ENCODE data around the gene PKDREJ. TPM values are rescaled to one million over a fixed set of nuclear protein-coding genes. Genes with fewer than 3 reads are reported as not detected.

PKDREJ gene
- total and polyA plus RNA-seq, 5 experiments from 2014 or later: not detected

- Mint-ChIP-seq H3K36me3 (peaks cover 0 to 7% (median 6%) of the 10 kb centered on the region in 3 donors), H3K4me1 (peaks cover 15 to 54% (median 33%) of the 10 kb centered on the region in 4 donors), H3K27ac (peak overlapping the region in 7 of 10 donors; percentile 45 to 98 (median 76))
These were observed 31.6 kb upstream of the PKDREJ start for GRCh38 chr22:46294784-46295183.

DNA sequence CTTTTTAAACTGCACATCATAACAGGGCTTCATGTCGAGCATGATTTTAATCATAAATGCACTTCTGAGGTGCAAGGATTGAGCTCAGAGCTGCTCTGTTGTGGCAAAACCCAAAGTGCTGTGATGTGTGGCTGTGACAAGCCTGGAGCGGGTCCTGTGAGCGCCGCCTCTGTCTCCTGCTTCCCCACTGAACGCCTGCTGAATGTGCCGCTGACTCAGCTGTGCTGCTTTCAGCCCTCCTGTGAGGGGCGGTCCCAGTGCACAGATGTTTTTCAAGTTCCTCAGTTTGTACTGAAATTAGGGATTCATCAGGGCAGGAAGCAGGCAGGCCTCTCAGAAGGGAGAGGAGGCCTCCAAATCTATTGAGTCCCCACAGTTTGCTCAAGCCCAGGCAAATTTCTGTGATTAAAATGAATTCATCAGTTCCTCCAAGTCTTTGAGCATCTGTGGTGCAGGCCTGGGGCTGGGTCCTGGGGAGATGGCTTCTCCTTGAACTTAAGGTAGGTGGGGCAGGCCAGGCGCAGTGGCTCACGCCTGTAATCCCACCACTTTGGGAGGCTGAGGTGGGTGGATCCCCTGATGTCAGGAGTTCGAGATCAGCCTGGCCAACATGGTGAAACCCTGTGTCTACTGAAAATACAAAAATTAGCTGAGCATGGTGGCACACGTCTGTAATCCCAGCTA lies 30.6 kb upstream of the PKDREJ start:
- POLR2A ChIA-PET: interaction anchor here (0.7 kb wide), 1 partner anchor 24 kb away, joined by 5 read pairs; no protein-coding TSS in a partner anchor
- Mint-ChIP-seq H3K36me3 (peaks cover 0 to 7% (median 6%) of the 10 kb centered on the region in 3 donors), H3K27ac (peak overlapping the region in 5 of 10 donors; percentile 40 to 79 (median 41)), H3K4me1 (peaks cover 15 to 59% (median 33%) of the 10 kb centered on the region in 4 donors), H3K4me3 (peak overlapping the region in 3 of 10 donors; percentile 6 to 41 (median 14)), H3K9me3 (no peaks in the 10 kb centered on the region), H3K27me3 (peaks cover 0 to 7% (median 3%) of the 10 kb centered on the region in 5 donors)
- no peak for ATAC-seq
- peak in 3 of 10 donors; percentile 19 to 47 (median 31) for DNase-seq

More at GRCh38 chr22:46294784-46295183, 31.6 kb upstream of the PKDREJ start:
- H3K27me3 Mint-ChIP-seq: peaks cover 0 to 16% (median 12%) of the 10 kb centered on the region in 5 donors
- POLR2A ChIA-PET: interaction anchor here (0.7 to 2.1 kb wide), 3 partner anchors 23 to 241 kb away, joined by 4 to 11 read pairs (median 5); partner anchors contain the start of gene CDPF1
- H3K9me3 Mint-ChIP-seq: no peaks in the 10 kb centered on the region
- ATAC-seq (no peak), DNase-seq (peak in 1 of 10 donors; percentile 31)
- peak overlapping the region in 9 of 10 donors; percentile 35 to 94 (median 89) for H3K4me3 Mint-ChIP-seq

- no peaks in the 10 kb centered on the region for H3K9me3 Mint-ChIP-seq
- no peak for DNase-seq
- H3K4me3 Mint-ChIP-seq: peak overlapping the region in 1 of 10 donors; percentile 37
- no peak for ATAC-seq
- no peaks in the 10 kb centered on the region for H3K27me3 Mint-ChIP-seq
- POLR2A ChIA-PET: no interaction called here
- H3K36me3 Mint-ChIP-seq: peaks cover 0 to 7% (median 6%) of the 10 kb centered on the region in 3 donors
- peaks cover 18 to 69% (median 41%) of the 10 kb centered on the region in 4 donors for H3K4me1 Mint-ChIP-seq
- H3K27ac Mint-ChIP-seq: peak overlapping the region in 3 of 10 donors; percentile 41 to 79 (median 74)
These were observed 29.6 kb upstream of the PKDREJ start for GRCh38 chr22:46292732-46293131.

- H3K9me3 Mint-ChIP-seq: no peaks in the 10 kb centered on the region
- DNase-seq: no peak
- peak overlapping the region in 1 of 10 donors; percentile 37 for H3K4me3 Mint-ChIP-seq
- POLR2A ChIA-PET: no interaction called here
- no peaks in the 10 kb centered on the region for H3K27me3 Mint-ChIP-seq
- peaks cover 0 to 8% (median 7%) of the 10 kb centered on the region in 3 donors for H3K36me3 Mint-ChIP-seq
- no peak for ATAC-seq
- H3K27ac Mint-ChIP-seq: peak overlapping the region in 2 of 10 donors; percentile 44 to 74
- H3K4me1 Mint-ChIP-seq: peaks cover 20 to 70% (median 40%) of the 10 kb centered on the region in 4 donors
These were observed 29.0 kb upstream of the PKDREJ start for GRCh38 chr22:46292173-46292572.

- peak overlapping the region in 3 of 10 donors; percentile 67 to 95 (median 94) for H3K27ac Mint-ChIP-seq
- H3K9me3 Mint-ChIP-seq: no peaks in the 10 kb centered on the region
- no peaks in the 10 kb centered on the region for H3K27me3 Mint-ChIP-seq
- peaks cover 0 to 13% (median 7%) of the 10 kb centered on the region in 3 donors for H3K36me3 Mint-ChIP-seq
- H3K4me1 Mint-ChIP-seq: peaks cover 14 to 67% (median 33%) of the 10 kb centered on the region in 4 donors
- peak overlapping the region in 1 of 10 donors; percentile 82 for H3K4me3 Mint-ChIP-seq
- DNase-seq: peak in 1 of 10 donors; percentile 8
- no peak for ATAC-seq
- POLR2A ChIA-PET: no interaction called here
These were observed 28.0 kb upstream of the PKDREJ start for GRCh38 chr22:46290843-46291785.

DNA sequence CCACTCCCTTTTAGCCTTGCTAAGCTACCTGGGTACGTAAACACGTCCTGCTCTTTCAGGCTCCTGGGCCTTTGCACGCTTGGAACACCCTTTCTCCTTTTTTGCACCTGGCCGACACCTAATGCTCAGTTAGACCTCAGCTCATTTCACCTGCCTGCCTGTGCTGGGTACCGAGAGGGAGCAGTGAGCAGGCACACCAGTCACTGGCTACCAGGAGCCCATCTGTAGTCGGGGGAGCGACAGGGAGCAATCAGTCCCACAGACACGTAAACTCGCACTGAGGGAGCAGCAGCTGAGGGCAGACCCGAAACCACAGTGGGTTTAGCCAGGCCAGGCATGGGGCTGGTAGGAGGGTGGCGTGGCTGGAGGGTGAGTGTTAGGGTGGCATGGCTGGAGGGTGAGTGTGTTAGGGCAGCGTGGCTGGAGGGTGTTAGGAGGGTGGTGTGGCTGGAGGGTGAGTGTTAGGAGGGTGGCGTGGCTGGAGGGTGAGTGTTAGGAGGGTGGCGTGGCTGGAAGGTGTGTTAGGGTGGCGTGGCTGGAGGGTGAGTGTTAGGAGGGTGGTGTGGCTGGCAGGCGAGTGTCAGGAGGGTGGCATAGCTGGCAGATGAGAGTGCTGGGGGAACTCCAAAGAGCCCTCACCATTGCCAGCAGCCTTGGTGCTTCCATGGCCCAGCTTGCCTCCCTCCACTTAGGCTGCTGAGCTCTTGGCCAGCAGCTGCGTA lies 27.1 kb upstream of the PKDREJ start:
- Mint-ChIP-seq H3K4me1 (peaks cover 11 to 59% (median 25%) of the 10 kb centered on the region in 4 donors), H3K27ac (peak overlapping the region in 3 of 10 donors; percentile 82 to 95 (median 94)), H3K36me3 (peaks cover 0 to 19% (median 9%) of the 10 kb centered on the region in 3 donors), H3K27me3 (no peaks in the 10 kb centered on the region), H3K4me3 (peak overlapping the region in 3 of 10 donors; percentile 29 to 82 (median 34)), H3K9me3 (no peaks in the 10 kb centered on the region)
- peak in 1 of 10 donors; percentile 50 for DNase-seq
- no peak for ATAC-seq
- POLR2A ChIA-PET: interaction anchor here (1.6 kb wide), 1 partner anchor 40 kb away, joined by 3 read pairs; the partner anchor contains the start of gene CDPF1

DNA sequence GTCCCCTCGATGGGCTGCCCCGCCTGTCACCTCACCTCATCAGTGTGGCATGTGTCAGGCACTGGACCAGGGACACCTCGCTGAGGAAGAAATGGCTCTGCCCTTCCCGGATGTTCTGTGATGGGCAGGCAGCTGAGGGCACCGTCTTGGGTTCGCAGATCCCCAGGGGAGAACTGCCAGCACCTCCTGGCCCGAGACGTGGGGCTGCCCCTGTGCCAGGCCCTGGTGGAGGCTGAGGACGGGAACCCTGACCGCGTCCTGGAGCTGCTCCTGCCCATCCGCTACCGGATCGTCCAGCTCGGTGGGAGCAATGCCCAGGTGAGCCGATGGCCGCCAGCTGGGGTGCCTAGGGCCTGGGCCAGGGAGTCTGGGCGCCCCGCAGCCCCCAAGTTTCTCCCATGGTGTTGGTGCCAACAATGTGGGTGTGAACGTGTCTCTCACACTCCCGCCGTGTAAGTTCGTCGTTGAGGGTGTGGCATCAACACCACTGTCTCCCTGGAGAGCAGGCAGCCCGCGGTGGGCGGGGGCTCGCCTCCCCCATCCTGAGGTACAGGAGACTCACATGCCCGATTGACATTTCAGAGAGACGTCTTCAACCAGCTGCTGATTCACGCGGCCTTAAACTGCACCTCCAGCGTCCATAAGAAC lies 26.2 kb upstream of the PKDREJ start:
- H3K36me3 Mint-ChIP-seq: peaks cover 0 to 25% (median 12%) of the 10 kb centered on the region in 3 donors
- H3K27me3 Mint-ChIP-seq: no peaks in the 10 kb centered on the region
- ATAC-seq (no peak), DNase-seq (peak in 2 of 10 donors; percentile 48 to 53)
- peak overlapping the region in 2 of 10 donors; percentile 92 to 95 for H3K27ac Mint-ChIP-seq
- H3K9me3 Mint-ChIP-seq: no peaks in the 10 kb centered on the region
- peaks cover 11 to 54% (median 21%) of the 10 kb centered on the region in 4 donors for H3K4me1 Mint-ChIP-seq
- POLR2A ChIA-PET: interaction anchor here (1.6 kb wide), 1 partner anchor 39 kb away, joined by 3 read pairs; the partner anchor contains the start of gene CDPF1
- peak overlapping the region in 1 of 10 donors; percentile 82 for H3K4me3 Mint-ChIP-seq

DNA sequence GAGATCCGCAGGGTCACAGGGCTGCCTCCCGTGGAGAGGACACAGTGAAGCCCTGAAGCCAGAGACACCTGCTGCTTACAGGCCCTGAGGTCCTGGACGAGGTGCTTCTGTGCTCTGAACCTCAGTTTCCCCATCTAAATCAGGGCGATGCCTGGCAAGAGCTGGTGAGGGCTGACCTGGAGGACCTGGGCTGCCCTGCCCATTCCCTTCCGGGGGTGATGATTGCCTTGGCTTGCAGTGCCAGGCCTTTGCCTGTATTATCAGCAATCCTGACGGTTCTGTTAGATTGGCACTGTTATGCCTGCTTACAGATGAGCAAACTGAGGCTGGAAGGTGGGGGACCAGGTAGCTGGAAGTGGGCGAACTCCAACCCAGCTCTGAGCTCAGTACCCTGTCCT lies 25.7 kb upstream of the PKDREJ start:
- DNase-seq (peak in 1 of 10 donors; percentile 22), ATAC-seq (no peak)
- POLR2A ChIA-PET: interaction anchor here (1.6 kb wide), 1 partner anchor 38 kb away, joined by 3 read pairs; the partner anchor contains the start of gene CDPF1
- Mint-ChIP-seq H3K4me3 (peak overlapping the region in 1 of 10 donors; percentile 74), H3K9me3 (no peaks in the 10 kb centered on the region), H3K27ac (peak overlapping the region in 3 of 10 donors; percentile 48 to 95 (median 67)), H3K4me1 (peaks cover 11 to 51% (median 20%) of the 10 kb centered on the region in 4 donors), H3K27me3 (no peaks in the 10 kb centered on the region), H3K36me3 (peaks cover 0 to 31% (median 12%) of the 10 kb centered on the region in 3 donors)

GRCh38 chr22:46287873-46288751 lies 25.0 kb upstream of the PKDREJ start:
- Mint-ChIP-seq H3K9me3 (no peaks in the 10 kb centered on the region), H3K36me3 (peaks cover 0 to 34% (median 12%) of the 10 kb centered on the region in 3 donors), H3K27ac (peak overlapping the region in 5 of 10 donors; percentile 53 to 95 (median 67)), H3K4me3 (peak overlapping the region in 6 of 10 donors; percentile 18 to 74 (median 56)), H3K27me3 (no peaks in the 10 kb centered on the region), H3K4me1 (peaks cover 8 to 44% (median 17%) of the 10 kb centered on the region in 4 donors)
- peak in 1 of 2 donors; percentile 23 for ATAC-seq
- DNase-seq: peak in 2 of 10 donors; percentile 39 to 61
- POLR2A ChIA-PET: interaction anchor here (2.2 kb wide), 1 partner anchor 8 kb away, joined by 7 read pairs; the partner anchor contains the start of gene GTSE1

Data from naive thymus-derived CD8-positive, alpha-beta T cell (primary cell).